HG02571 (cell line): ENCODE data around the gene CDHR5.
A peak's percentile ranks its signal among the peaks of the same experiment; 100 is the strongest.
"Not testable (repeated sequence)": the region's sequence is repeated elsewhere in the genome, so short reads cannot be mapped to it uniquely, and the experiment has no call there.

Experiments
- ATAC-seq: cut with Tn5 transposase; IDR thresholded peaks from one replicate; pipeline ENCODE4 v1.9.1; 2021; ENCODE audit warnings: mild to moderate bottlenecking, moderate library complexity; ENCODE audit not compliant: unreplicated experiment

The CDHR5 gene

DNA sequence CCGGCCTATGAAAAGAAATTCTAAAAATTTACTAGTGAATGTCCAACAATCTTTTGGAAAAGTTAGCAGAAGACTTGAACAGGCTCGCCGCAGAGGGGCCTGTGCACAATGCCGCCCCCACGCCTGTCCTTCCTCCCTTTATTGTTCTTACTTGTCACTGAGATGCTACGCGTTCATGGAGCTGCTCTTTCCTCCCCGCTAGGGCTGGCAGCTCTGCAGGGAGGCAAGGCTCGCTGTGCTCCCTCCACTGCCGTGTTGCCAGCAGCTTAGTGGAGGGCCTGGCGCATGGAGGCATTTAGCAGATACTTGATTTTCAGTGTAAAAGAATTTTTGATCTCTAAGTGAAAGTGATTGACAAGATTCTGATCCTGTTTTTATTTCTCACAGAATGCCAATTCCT lies 33.8 kb downstream of the CDHR5 start:
- ATAC-seq, result no peak

GRCh38 chr11:589798-590197 lies 35.0 kb downstream of the CDHR5 start:
- no peak for ATAC-seq

DNA sequence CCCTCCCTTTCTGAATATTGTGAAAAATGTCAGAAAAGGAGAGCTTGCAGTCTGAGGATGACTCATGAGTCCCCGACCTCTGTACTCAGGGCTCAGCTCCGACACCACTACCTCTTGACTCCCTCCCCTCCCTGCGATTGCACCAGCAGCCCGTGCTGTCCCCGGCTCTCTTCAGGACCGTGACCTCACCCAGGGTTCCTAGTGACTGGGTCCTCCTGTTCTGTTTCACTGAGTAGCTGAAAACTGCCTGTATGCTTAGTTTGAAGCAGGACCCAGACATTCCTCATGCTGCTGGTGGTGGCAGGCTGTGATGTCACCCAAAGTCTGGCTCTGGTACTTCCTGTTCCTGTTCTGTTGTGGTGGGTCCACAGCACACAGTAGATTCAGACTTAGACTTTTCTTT lies 36.8 kb downstream of the CDHR5 start:
- no peak for ATAC-seq

GRCh38 chr11:587546-587945 lies 37.2 kb downstream of the CDHR5 start:
- no peak for ATAC-seq

- ATAC-seq, result no peak
Measured at GRCh38 chr11:586376-587316, 38.1 kb downstream of the CDHR5 start.

- no peak for ATAC-seq
Measured at GRCh38 chr11:584287-584686, 40.5 kb downstream of the CDHR5 start.

DNA sequence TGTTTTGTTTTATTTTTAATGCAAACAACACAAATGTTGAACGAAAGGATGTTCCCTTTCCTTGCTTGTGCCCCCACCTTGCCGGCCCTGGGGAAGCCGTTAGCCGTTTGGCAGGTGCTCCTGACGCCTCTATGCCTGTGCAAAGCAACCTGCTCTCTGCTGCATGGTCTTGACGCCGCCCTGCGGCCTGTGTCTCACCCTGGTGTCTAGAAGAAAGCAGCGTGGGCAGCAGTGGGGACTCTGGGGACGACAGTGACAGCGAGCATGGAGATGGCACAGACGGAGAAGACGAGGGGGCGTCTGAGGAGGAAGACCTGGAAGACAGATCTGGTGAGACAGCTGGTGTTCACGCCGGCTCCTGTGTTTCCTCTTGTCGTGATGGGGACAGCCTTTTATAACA lies 43.0 kb downstream of the CDHR5 start:
- no peak for ATAC-seq

- no peak for ATAC-seq
Measured at GRCh38 chr11:581342-581741, 43.4 kb downstream of the CDHR5 start.

GRCh38 chr11:579830-580601 lies 44.7 kb downstream of the CDHR5 start:
- ATAC-seq, result no peak

GRCh38 chr11:578276-579035 lies 46.3 kb downstream of the CDHR5 start:
- no peak for ATAC-seq

DNA sequence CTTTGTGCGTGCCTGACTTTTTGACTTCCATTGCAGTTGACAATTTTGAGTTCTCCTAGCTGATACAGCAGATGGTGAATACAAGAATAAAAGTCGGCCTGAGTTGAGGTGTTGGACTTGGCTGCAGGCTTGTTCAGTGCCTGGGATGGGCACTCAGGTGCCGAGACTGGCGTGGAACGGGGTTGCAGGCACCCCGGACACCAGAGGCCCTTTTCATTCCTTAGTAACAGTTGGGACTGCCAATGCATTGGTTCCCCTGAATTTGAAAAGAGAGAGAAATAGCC lies 47.2 kb downstream of the CDHR5 start:
- ATAC-seq, result no peak

DNA sequence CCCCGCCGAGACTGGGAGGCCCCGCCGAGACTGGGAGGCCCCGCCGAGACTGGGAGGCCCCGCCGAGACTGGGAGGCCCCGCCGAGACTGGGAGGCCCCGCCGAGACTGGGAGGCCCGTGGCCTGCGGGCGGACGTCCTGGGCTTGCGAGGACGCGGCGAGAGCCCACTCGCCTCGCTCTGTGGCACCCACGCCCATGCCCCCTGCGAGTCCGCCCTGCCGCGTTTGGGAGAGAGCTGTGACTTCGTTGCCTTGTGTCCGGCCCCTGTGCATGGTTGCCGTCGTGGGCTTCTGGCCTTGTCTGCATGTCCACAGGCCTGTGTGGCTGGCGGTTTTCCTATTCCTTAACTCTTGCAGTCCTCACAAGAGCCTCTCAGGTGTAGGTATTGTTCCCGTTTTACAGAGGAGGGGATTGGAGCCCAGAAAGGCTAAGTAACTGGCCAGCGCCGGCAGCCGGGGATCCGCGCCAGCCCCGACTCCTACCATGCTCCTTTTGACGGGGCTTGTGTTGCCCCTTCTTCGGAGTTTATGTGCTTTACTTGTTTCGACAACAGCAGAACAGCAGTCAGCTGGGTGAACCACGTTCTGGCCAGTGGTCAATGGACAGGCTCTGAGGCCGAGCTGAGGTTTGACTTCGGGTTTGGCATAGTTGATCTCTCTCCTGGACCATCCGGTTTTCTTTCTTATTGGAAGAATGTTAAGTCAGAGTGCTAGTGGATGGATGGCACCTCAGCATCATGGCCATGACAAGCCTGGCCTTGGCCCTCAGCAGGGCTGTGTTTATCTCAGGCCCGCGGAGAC lies 47.7 kb downstream of the CDHR5 start:
- ATAC-seq, result no peak

- ATAC-seq, result peak; percentile 68
Measured at GRCh38 chr11:575996-576768, 48.6 kb downstream of the CDHR5 start, which contains the start of gene PHRF1. Gene PHRF1 (plus strand): TSS chr11:576470. CDS start chr11:581513, 5,043 bp downstream.

DNA sequence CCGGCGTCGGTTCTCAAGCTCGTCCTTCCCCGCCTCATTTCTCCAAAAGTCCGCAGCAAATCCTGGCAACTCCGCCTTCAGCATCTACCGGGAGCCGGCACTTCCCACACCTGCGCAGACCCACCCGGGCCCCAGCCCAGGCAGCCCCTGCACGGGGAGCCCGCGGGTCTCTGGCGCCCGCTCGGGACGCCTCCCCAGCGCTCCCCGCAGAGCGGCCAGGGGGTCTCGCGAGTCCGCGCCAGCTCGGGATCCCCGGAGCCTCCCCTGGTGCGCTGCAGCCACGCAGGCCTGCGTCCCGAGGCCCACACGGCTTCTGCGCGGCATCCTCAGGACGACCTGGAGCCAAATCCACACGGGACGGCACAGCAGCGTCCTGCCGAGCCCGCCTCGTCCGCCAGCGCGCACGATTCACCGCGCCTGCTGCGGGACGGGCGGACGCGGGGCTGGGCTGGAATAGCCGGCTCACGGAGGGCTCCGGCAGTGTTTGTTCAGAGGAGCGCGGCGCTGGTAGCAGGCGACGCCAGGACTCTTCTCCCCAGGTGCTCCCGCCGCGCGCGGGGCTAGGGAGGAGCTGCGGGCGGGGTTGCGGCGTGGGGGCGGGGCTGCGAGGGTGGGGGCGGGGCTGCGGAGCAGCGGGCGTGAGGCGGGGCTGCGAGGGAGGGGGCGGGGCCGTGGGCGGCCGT lies 49.3 kb downstream of the CDHR5 start:
- ATAC-seq, result peak; percentile 32

DNA sequence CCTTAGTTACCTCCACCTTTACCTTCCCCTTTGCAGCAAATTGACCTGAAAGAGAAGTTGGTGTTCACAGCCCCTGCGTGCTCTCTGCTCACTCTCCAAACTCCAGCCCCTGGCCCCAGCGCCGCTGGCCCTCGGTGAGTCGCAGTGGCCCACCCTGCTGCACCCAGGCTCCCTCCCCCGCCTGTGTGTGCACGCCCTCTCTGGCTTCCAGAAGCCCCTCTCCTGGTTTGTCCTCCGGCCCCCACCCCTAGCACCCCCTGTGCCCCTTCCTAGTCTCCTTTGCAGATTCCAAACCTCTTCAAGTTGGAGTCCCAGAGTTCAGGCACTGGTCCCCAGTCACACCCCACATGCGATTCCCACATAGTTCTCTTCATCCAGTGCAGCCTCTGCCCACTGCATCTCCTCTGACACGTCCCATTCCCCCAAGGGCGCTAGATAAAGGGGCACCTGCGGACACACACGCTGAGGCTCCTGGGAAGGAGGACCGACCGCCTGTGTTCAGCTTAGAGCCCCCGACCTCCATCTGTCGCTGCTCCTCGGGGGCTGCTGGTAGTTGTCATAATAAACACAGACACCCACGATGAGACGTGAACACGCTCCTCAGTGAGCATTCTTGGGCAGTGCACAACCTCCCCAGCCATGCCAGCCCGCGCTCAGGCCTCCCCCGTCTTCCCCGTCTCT lies 50.0 kb downstream of the CDHR5 start:
- ATAC-seq, result no peak

- not testable (repeated sequence) for ATAC-seq
Measured at GRCh38 chr11:574031-574570, 50.7 kb downstream of the CDHR5 start.

DNA sequence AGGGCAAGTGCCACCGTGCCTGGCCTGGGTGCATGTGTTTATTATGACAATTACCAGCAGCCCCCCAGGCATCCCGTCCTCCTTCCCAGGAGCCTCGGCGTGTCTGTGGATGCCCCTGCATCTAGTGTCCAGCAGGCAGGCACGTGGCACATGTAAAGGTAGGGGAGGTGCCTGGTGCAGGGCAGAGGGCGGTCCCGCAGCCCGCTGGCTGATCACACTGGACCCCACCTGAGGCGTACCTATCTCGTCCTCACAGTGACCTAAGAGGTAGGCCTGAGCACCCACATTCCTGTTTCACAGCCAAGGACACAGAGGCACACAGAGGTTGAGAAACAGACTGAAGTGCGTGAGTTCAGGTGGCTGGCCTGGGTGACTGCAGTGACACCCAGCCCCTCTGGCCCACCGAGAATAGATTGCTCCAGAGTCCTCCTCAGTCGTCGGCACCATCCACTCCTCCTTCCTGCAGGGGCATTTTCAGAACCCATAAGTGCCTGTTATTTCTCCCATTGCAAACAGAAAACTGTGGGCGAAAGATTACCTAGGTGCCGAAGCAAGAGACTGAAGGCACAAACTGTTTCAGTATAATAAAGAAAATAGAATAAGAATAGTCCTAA lies 51.5 kb downstream of the CDHR5 start:
- ATAC-seq, result no peak

DNA sequence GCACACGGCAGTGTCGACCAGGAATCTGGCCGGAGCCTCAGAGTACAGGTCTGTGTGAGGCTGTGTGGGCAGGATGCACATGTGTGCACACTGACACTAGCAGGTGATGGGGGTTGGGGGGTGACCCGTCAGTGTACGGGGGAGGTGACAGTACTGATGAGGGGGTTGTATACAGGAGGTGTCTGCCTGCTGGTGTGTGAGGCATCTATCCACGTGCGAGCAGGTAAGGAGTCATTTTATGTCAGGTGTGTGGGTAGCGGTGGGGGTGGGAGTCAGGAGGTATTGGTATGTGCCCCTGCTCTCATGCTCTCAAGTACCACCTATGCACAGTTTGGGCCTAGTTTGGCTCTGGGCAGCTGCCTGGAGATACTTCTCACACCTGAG lies 53.0 kb downstream of the CDHR5 start:
- no peak for ATAC-seq
